ENCODE measurements around the gene NPAS4.

- TF ChIP-seq, protein P1, sequence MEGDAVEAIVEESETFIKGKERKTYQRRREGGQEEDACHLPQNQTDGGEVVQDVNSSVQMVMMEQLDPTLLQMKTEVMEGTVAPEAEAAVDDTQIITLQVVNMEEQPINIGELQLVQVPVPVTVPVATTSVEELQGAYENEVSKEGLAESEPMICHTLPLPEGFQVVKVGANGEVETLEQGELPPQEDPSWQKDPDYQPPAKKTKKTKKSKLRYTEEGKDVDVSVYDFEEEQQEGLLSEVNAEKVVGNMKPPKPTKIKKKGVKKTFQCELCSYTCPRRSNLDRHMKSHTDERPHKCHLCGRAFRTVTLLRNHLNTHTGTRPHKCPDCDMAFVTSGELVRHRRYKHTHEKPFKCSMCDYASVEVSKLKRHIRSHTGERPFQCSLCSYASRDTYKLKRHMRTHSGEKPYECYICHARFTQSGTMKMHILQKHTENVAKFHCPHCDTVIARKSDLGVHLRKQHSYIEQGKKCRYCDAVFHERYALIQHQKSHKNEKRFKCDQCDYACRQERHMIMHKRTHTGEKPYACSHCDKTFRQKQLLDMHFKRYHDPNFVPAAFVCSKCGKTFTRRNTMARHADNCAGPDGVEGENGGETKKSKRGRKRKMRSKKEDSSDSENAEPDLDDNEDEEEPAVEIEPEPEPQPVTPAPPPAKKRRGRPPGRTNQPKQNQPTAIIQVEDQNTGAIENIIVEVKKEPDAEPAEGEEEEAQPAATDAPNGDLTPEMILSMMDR (IDR thresholded peaks at IDR 0.05): no peak
- TF ChIP-seq POLR2A (IDR thresholded peaks at IDR 0.05): no peak
Observed at GRCh38 chr11:66443602-66444001, 22.8 kb downstream of the NPAS4 start.

All from heart left ventricle (tissue), 13 donors.